IMR-90 (cell line): ENCODE data around the gene NFIA. TPM values are rescaled to one million over a fixed set of nuclear protein-coding genes. Genes with fewer than 3 reads are reported as not detected.

ENCODE experiments used
- ATAC-seq: fragments of 200-7000 bp; cut with Tn5 transposase; 2 replicates; pipeline ENCODE4 v1.9.1; 2020; ENCODE audit warnings: low read depth, mild to moderate bottlenecking, moderate library complexity
- BruUV-seq: library from RNA; stranded (reverse); fragments of 400-500 nt; replicated peaks from 2 replicates; lab custom pipeline; 2021; lab: Mats Ljungman, UMichigan
- CTCF ChIA-PET: fragments of 300-600 bp; formaldehyde crosslinking; extraction: SDS; loops from one replicate; lab custom pipeline; 2021; ENCODE audit warnings: antibody characterized with exemption; lab: Yijun Ruan, JAX
- POLR2A ChIA-PET: fragments of 300-600 bp; sonication (Branson Sonifier 250); formaldehyde crosslinking; loops from one replicate; lab custom pipeline; 2022; ENCODE audit warnings: antibody characterized with exemption; ENCODE audit not compliant: unreplicated experiment; lab: Charles Lee
- DNase-seq: peaks from one replicate; pipeline ENCODE4 v3.0.0; 2013
- H2AFZ ChIP-seq: replicated peaks from 2 replicates; pipeline ENCODE3; 2013; ENCODE audit warnings: low read length, mild to moderate bottlenecking; ENCODE audit not compliant: poor library complexity
- H2AK5ac ChIP-seq: 2 replicates; pipeline ENCODE4 v1.6.1; 2013; ENCODE audit warnings: low read depth, low read length, inconsistent platforms
- H2AK9ac ChIP-seq: replicated peaks from 2 replicates; pipeline ENCODE3; 2013; ENCODE audit warnings: mild to moderate bottlenecking, low read depth, low read length, moderate library complexity; ENCODE audit not compliant: poor library complexity
- H2BK120ac ChIP-seq: 2 replicates; pipeline ENCODE4 v1.6.1; 2013; ENCODE audit warnings: low read depth, low read length, inconsistent platforms
- H2BK15ac ChIP-seq: 3 replicates; pipeline ENCODE4 v1.6.1; 2013; ENCODE audit warnings: low read depth, low read length, inconsistent platforms
- H2BK20ac ChIP-seq: 2 replicates; pipeline ENCODE4 v1.6.1; 2013; ENCODE audit warnings: low read depth, mild to moderate bottlenecking, inconsistent platforms, low read length, moderate library complexity
- H2BK5ac ChIP-seq: 2 replicates; pipeline ENCODE4 v1.6.1; 2013; ENCODE audit warnings: mild to moderate bottlenecking, low read depth, low read length, inconsistent platforms; ENCODE audit not compliant: poor library complexity, severe bottlenecking
- H3K14ac ChIP-seq: replicated peaks from 2 replicates; pipeline ENCODE4 v1.6.1; 2013; ENCODE audit warnings: low read depth, low read length, inconsistent platforms
- H3K18ac ChIP-seq: 2 replicates; pipeline ENCODE4 v1.6.1; 2013; ENCODE audit warnings: low read depth, low read length, control low read depth
- H3K23ac ChIP-seq: 2 replicates; pipeline ENCODE4 v1.6.1; 2013; ENCODE audit warnings: low read depth, low read length, inconsistent platforms
- H3K27ac ChIP-seq: 2 replicates; pipeline ENCODE4 v1.5.1; 2013; ENCODE audit warnings: mild to moderate bottlenecking, control low read depth, low read length; ENCODE audit not compliant: insufficient read depth
- H3K27me3 ChIP-seq: 2 replicates; pipeline ENCODE4 v1.6.1; 2013; ENCODE audit warnings: low read length; ENCODE audit not compliant: control insufficient read depth, insufficient read depth
- H3K36me3 ChIP-seq: 2 replicates; pipeline ENCODE4 v1.6.1; 2013; ENCODE audit warnings: low read length, mixed read lengths; ENCODE audit not compliant: control insufficient read depth, insufficient read depth
- H3K4ac ChIP-seq: 2 replicates; pipeline ENCODE4 v1.6.1; 2013; ENCODE audit warnings: low read depth, low read length, inconsistent platforms
- H3K4me1 ChIP-seq: 2 replicates; pipeline ENCODE4 v1.6.1; 2013; ENCODE audit warnings: low read length, mixed read lengths; ENCODE audit not compliant: control insufficient read depth, insufficient read depth
- H3K4me2 ChIP-seq: 2 replicates; pipeline ENCODE4 v1.6.1; 2013; ENCODE audit warnings: low read depth, mild to moderate bottlenecking, control low read depth, low read length, moderate library complexity
- H3K4me3 ChIP-seq: 2 replicates; pipeline ENCODE4 v1.5.1; 2013; ENCODE audit warnings: low read depth, mild to moderate bottlenecking, control low read depth, low read length, moderate library complexity; ENCODE audit not compliant: insufficient read depth
- H3K56ac ChIP-seq: 2 replicates; pipeline ENCODE4 v1.6.1; 2013; ENCODE audit warnings: low read length, inconsistent platforms; ENCODE audit not compliant: insufficient read depth; ENCODE audit errors: extremely low read depth
- H3K79me1 ChIP-seq, 2 experiments: 2 replicates each; pipeline ENCODE4 v1.6.1; 2013; ENCODE audit warnings: low read length in 2 of 2, inconsistent platforms in 1 of 2, low read depth in 1 of 2
- H3K9ac ChIP-seq: 2 replicates; pipeline ENCODE4 v1.6.1; 2013; ENCODE audit warnings: low read depth, low read length, control low read depth
- H3K9me1 ChIP-seq: 2 replicates; pipeline ENCODE4 v1.6.1; 2013; ENCODE audit warnings: low read length, inconsistent platforms; ENCODE audit not compliant: insufficient read depth
- H3K9me3 ChIP-seq: 2 replicates; pipeline ENCODE4 v1.6.1; 2013; ENCODE audit warnings: low read length; ENCODE audit not compliant: control insufficient read depth, insufficient read depth
- H4K20me1 ChIP-seq: 2 replicates; pipeline ENCODE4 v1.6.1; 2013; ENCODE audit warnings: low read length, inconsistent platforms; ENCODE audit not compliant: insufficient read depth
- H4K5ac ChIP-seq: 2 replicates; pipeline ENCODE4 v1.6.1; 2013; ENCODE audit warnings: mild to moderate bottlenecking, low read depth, low read length, control low read depth
- H4K8ac ChIP-seq, 2 experiments: 2 replicates each; pipeline ENCODE4 v1.6.1; 2013; ENCODE audit warnings: low read depth in 2 of 2, low read length in 2 of 2, control low read depth in 1 of 2, inconsistent platforms in 1 of 2
- H4K91ac ChIP-seq: 2 replicates; pipeline ENCODE4 v1.6.1; 2013; ENCODE audit warnings: low read depth, low read length, inconsistent platforms; ENCODE audit not compliant: insufficient read depth
- CEBPB ChIP-seq: IDR thresholded peaks from 2 replicates; pipeline ENCODE4 v1.6.1; 2012; ENCODE audit warnings: low read depth, low read length, improper control_type of control experiment
- CHD1 ChIP-seq: IDR thresholded peaks from 2 replicates; pipeline ENCODE4 v1.6.1; 2012; ENCODE audit warnings: low read depth, low read length, improper control_type of control experiment
- MAFK ChIP-seq: IDR thresholded peaks from 2 replicates; pipeline ENCODE4 v1.6.1; 2012; ENCODE audit warnings: low read depth, low read length, improper control_type of control experiment
- MAZ ChIP-seq: IDR thresholded peaks from 2 replicates; pipeline ENCODE4 v1.6.1; 2012; ENCODE audit warnings: low read depth, mild to moderate bottlenecking, low read length, improper control_type of control experiment, moderate library complexity, borderline replicate concordance
- MXI1 ChIP-seq: IDR thresholded peaks from 2 replicates; pipeline ENCODE4 v1.6.1; 2012; ENCODE audit warnings: low read depth, mild to moderate bottlenecking, low read length, moderate library complexity, borderline replicate concordance
- NFE2L2 ChIP-seq: fragments of 150-350 bp; IDR thresholded peaks from 2 replicates; pipeline ENCODE4 v1.6.1; 2016; ENCODE audit warnings: low read depth, mild to moderate bottlenecking, low read length
- POLR2A ChIP-seq: IDR thresholded peaks from 2 replicates; pipeline ENCODE4 v1.6.1; 2012; ENCODE audit warnings: mild to moderate bottlenecking, low read depth, low read length
- RAD21 ChIP-seq: IDR thresholded peaks from 2 replicates; pipeline ENCODE4 v1.6.1; 2012; ENCODE audit warnings: low read length, improper control_type of control experiment
- RFX5 ChIP-seq: IDR thresholded peaks from 2 replicates; pipeline ENCODE4 v1.8.0; 2012; ENCODE audit warnings: low read depth, mild to moderate bottlenecking, low read length, moderate library complexity
- WGBS, 2 experiments: methylation state at CpG; one replicate each; pipeline versions ENCODE4 v1.1.5 to v1.1.7; 2013; ENCODE audit warnings: missing lambda C conversion rate in 2 of 2; ENCODE audit not compliant: insufficient read length in 1 of 2; ENCODE audit errors: extremely low coverage in 2 of 2; 5-methylcytosine and 5-hydroxymethylcytosine counted together
- dilution Hi-C: fragments of 300-500 bp; cut with HindIII; formaldehyde crosslinking; loops from one replicate; pipeline ENCODE4 v1.14.3; 2018; ENCODE audit warnings: low sequenced_read_pairs; ENCODE audit not compliant: unreplicated experiment
- in situ Hi-C: fragments of 300-500 bp; cut with MboI; formaldehyde crosslinking; loops from 3 replicates; pipeline ENCODE4 v1.14.3; 2019; ENCODE audit warnings: low sequenced_read_pairs, inconsistent platforms, mixed read lengths
- intact Hi-C: fragments of 100-400 bp; cut with micrococcal nuclease; formaldehyde crosslinking; loops from 2 replicates; pipeline ENCODE4 v1.10.0; 2022
- polyA plus RNA-seq, 3 experiments: library from polyadenylated mRNA; depleted of rRNA; stranded (reverse); fragments of >200 nt; gene quantifications; 2 replicates each; pipeline ENCODE4 v1.2.3, GENCODE V29; 2012; ENCODE audit warnings: low replicate concordance in 1 of 3
- total RNA-seq: library from RNA; depleted of rRNA; stranded (reverse); fragments of >200 nt; gene quantifications from 2 replicates; pipeline ENCODE4 v1.2.3, GENCODE V29; 2012
- TF ChIP-seq, protein P1 (sequence below): fragments of 150-350 bp; IDR thresholded peaks from 2 replicates; pipeline ENCODE4 v1.6.1; 2016; ENCODE audit warnings: low read depth, mild to moderate bottlenecking, low read length, moderate library complexity, borderline replicate concordance

Gene NFIA
- total and polyA plus RNA-seq, 2 of the 4 experiments (the other 2 are of a cell fraction), result 1.6 to 2.2 TPM

DNA sequence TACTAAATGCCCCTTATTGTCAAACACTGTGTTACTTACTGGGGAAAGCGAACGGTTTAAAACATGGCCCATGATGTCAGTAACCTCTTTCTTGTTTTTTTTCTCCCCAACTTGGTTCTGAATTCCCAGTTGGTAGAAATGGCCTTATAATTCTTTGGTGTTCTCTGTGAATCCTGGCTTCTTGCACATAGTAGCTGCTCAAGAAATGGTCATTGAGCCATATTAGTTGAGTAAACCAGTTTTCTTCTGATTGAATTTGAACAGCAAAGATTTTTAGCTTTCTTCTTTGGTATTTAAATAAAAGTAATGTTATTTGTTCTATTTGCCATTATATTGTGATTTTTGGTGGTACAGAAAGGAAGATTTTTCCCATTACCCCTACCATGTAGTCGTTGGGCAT, 87.3 kb downstream of the NFIA start:
- no peak overlapping the region for H3K27ac ChIP-seq
- no CpG with 5 or more reads among the region's 3 CpGs for WGBS, 2 experiments
- H3K9me3 ChIP-seq, result no peaks in the 10 kb centered on the region
- H3K4me1 ChIP-seq, result peaks cover 6% of the 10 kb centered on the region
- H3K79me1 ChIP-seq, result no peaks in the 10 kb centered on the region
- CTCF ChIA-PET, result no interaction called here
- in situ Hi-C loops (no loop called here), intact Hi-C loops (no loop called here), dilution Hi-C loops (no loop called here)
- H4K8ac ChIP-seq, result no peak overlapping the region
- no peak overlapping the region for H3K56ac ChIP-seq
- BruUV-seq, result no TSS peak
- no peak overlapping the region for H4K5ac ChIP-seq
- no peak overlapping the region for H2BK15ac ChIP-seq
- H3K4me2 ChIP-seq, result no peak overlapping the region
- H2AFZ ChIP-seq, result no peak overlapping the region
- H3K4ac ChIP-seq, result no peak overlapping the region
- H2BK120ac ChIP-seq, result no peak overlapping the region
- H3K27me3 ChIP-seq, result no peaks in the 10 kb centered on the region
- no peak overlapping the region for H3K4me3 ChIP-seq
- H3K18ac ChIP-seq, result no peak overlapping the region
- no peak overlapping the region for H4K91ac ChIP-seq
- no peak overlapping the region for H3K9ac ChIP-seq
- H2BK20ac ChIP-seq, result no peak overlapping the region
- POLR2A ChIA-PET, result no interaction called here
- no peak overlapping the region for H3K14ac ChIP-seq
- no peak overlapping the region for H2AK9ac ChIP-seq
- DNase-seq (no peak), ATAC-seq (no peak)
- H3K36me3 ChIP-seq, result no peaks in the 10 kb centered on the region
- no peak for TF ChIP-seq CEBPB
- TF ChIP-seq, protein P1, sequence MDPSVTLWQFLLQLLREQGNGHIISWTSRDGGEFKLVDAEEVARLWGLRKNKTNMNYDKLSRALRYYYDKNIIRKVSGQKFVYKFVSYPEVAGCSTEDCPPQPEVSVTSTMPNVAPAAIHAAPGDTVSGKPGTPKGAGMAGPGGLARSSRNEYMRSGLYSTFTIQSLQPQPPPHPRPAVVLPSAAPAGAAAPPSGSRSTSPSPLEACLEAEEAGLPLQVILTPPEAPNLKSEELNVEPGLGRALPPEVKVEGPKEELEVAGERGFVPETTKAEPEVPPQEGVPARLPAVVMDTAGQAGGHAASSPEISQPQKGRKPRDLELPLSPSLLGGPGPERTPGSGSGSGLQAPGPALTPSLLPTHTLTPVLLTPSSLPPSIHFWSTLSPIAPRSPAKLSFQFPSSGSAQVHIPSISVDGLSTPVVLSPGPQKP, result no peak
- TF ChIP-seq NFE2L2, result no peak
- no peak for TF ChIP-seq RFX5
- TF ChIP-seq POLR2A, result no peak
- TF ChIP-seq RAD21, result no peak
- TF ChIP-seq MAZ, result no peak
- no peak for TF ChIP-seq MXI1
- TF ChIP-seq CHD1, result no peak
- TF ChIP-seq MAFK, result no peak
- H3K9me1 ChIP-seq, result no peaks in the 10 kb centered on the region
- no peaks in the 10 kb centered on the region for H4K20me1 ChIP-seq
- no peak overlapping the region for H2AK5ac ChIP-seq
- H2BK5ac ChIP-seq, result no peak overlapping the region
- no peak overlapping the region for H3K23ac ChIP-seq
